Heart left ventricle (tissue), 16 donors: ENCODE data around the gene CCDC170. TPM values are rescaled to one million over a fixed set of nuclear protein-coding genes. Genes with fewer than 3 reads are reported as not detected.
A peak's percentile ranks its signal among the peaks of the same experiment; 100 is the strongest.
"Not testable (repeated sequence)": the region's sequence is repeated elsewhere in the genome, so short reads cannot be mapped to it uniquely, and the experiment has no call there.

Experiments used
- ATAC-seq, 4 donors: fragments of 200-7000 bp; cut with Tn5 transposase; one replicate each; pipeline ENCODE4 v1.9.1; 2020 to 2022; ENCODE audit warnings: moderate library complexity in 4 of 4, mild to moderate bottlenecking in 3 of 4, moderate number of reproducible peaks in 1 of 4
- DNase-seq, 5 donors: peaks; one replicate each; pipeline ENCODE4 v3.0.0-alpha.2; 2020
- H3K27ac ChIP-seq, 12 donors: fragments of 200-600 bp; sonication (generic) in 4 of 12; one replicate each; pipeline versions ENCODE4 v1.5.0 to v1.8.0; 2016 to 2022; ENCODE audit warnings: mild to moderate bottlenecking in 2 of 12
- H3K27me3 ChIP-seq, 9 donors: fragments of 200-600 bp; sonication (generic) in 2 of 9; one replicate each; pipeline versions ENCODE4 v1.5.1 to v1.8.0; 2016 to 2022; ENCODE audit warnings: mild to moderate bottlenecking in 3 of 9
- H3K36me3 ChIP-seq, 9 donors: fragments of 200-600 bp; sonication (generic) in 2 of 9; one replicate each; pipeline versions ENCODE4 v1.5.0 to v1.8.0; 2018 to 2022; ENCODE audit warnings: mild to moderate bottlenecking in 2 of 9
- H3K4me1 ChIP-seq, 12 donors: fragments of 200-600 bp; sonication (generic) in 4 of 12; one replicate each; pipeline versions ENCODE4 v1.5.0 to v1.8.0; 2016 to 2022; ENCODE audit warnings: mild to moderate bottlenecking in 3 of 12
- H3K4me3 ChIP-seq, 12 donors: fragments of 200-600 bp; sonication (generic) in 4 of 12; one replicate each; pipeline versions ENCODE4 v1.5.0 to v1.8.0; 2017 to 2022; ENCODE audit warnings: mild to moderate bottlenecking in 9 of 12, moderate library complexity in 4 of 12
- H3K9me3 ChIP-seq, 12 donors: fragments of 200-600 bp; sonication (generic) in 4 of 12; one replicate each; pipeline versions ENCODE4 v1.5.0 to v1.8.0; 2016 to 2022; ENCODE audit warnings: mild to moderate bottlenecking in 1 of 12
- POLR2A ChIP-seq, 2 donors: fragments of 450-650 bp; IDR thresholded peaks; one replicate each; pipeline ENCODE4 v1.6.1; 2017; ENCODE audit warnings: antibody characterized with exemption in 2 of 2, mild to moderate bottlenecking in 2 of 2, moderate library complexity in 2 of 2
- WGBS, 4 donors: extraction: QIAGEN DNeasy Blood & Tissue Kit in 2 of 4; methylation state at CpG; one replicate each; pipeline versions ENCODE4 v1.1.5 to v1.1.7; 2013 to 2018; 5-methylcytosine and 5-hydroxymethylcytosine counted together
- intact Hi-C, 10 donors: fragments of 100-400 bp; cut with DNase I; formaldehyde crosslinking; loops; one replicate each; pipeline versions ENCODE4 v1.11.1 to v1.14.2; 2022
- long read RNA-seq, 3 donors: library from polyadenylated mRNA; unstranded; transcript quantifications; one replicate each; pipeline ENCODE4 v2.0.0, GENCODE V29; 2020 to 2021
- polyA plus RNA-seq, 2 donors: library from polyadenylated mRNA; stranded (reverse); fragments of 200-250 nt; gene quantifications; one replicate each; pipeline ENCODE4 v1.2.3, GENCODE V29; 2013
- total RNA-seq, 9 donors: library from RNA; depleted of rRNA in 2 of 9; stranded (reverse); fragments of >200 nt in 2 of 9; fragmentation: NEBNext Ultra II Directional in 3 of 9; extraction: Animal tissue kit (Norgen Biotek cat#: 25700) in 3 of 9; gene quantifications; one replicate each; pipeline versions ENCODE4 v1.1.0 to v1.2.4, GENCODE V29; 2016 to 2023
- TF ChIP-seq, protein P1 (sequence below), 12 donors: fragments of 200-600 bp; sonication (generic) in 4 of 12; IDR thresholded peaks; one replicate each; pipeline versions ENCODE4 v1.5.0 to v1.8.0; 2018 to 2022; ENCODE audit warnings: antibody characterized with exemption in 12 of 12, mild to moderate bottlenecking in 5 of 12
- donor health status: ischemic (EF 13 %, LVEDD 7.1; RV severe dilation, severe dysfunction).
- donor health status: healthy with polysubstance abuse.
- donor health status: DM: no; HTN: yes; CAD: no.
- donor health status: DM: no; HTN: no; CAD: no.
- donor health status: ischemic (EF 25% LVEDD 6.9; RV normal size, moderate dysfunction).
- donor health status: ischemic (EF 25% LVEDD 5.7; RV mildly dilated, moderate dysfunction).
- donor health status: healthy.
- donor health status: DM: yes; HTN: yes; CAD: no.
- donor health status: ischemic (EF 35%, LVEDD 5.7; RV mildly dilated, moderate dysfunction).
- donor health status: nonischemic (EF 11% LVEDD 7.7; RV severe dilation, severe dysfunction).
- donor health status: DM: yes; HTN: yes; CAD: no.
- donor health status: PGD.
- donor health status: ischemic (EF 29% LVEDD 5.4; RV normal size, mild dysfunction).
- donor health status: nonischemic (EF 23%, LVEDD 6.1; RV moderate dilation, normal function).

CCDC170 gene
- total RNA-seq (1 to 10 TPM in 2 of 9 donors, under 1 TPM in 7; 0.20 to 4.4 (median 0.33) TPM), polyA plus RNA-seq (under 1 TPM; 0.07 to 0.08 TPM)
- long read RNA-seq, donor 1, result 0 reads
- long read RNA-seq, donor 2, result 0 reads
- long read RNA-seq, donor 3, full-length matches to known transcripts, result 1 of 1 reads
- long read RNA-seq, donor 3, partial matches to known transcripts, result 0 of 1 reads
- long read RNA-seq, donor 3, other reads (novel, unspliced or antisense), result 0 of 1 reads

DNA sequence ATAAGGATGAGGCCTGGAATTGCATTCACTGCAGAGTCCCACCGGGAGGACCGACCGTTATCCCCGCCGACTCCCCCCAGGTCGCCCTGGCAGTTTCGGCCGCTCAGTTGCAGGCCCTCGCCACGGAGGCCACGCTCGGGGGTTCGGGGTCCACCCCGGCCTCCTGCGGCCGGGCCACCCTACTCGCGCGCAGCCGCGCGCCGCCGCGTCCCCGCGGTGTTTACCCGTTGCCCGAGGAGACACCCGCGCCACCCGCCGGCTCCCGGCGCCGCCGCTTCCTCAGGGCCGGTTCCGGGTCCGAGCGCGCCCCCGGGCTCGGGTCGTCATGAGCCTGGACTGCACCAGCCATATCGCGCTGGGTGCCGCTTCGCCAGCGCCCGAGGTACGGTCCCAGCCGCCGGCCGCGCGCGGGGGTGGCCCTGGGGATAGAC is at the start of gene CCDC170:
CCDC170 (plus strand) TSS at position 214 of the 431 bp plus-strand sequence; CDS start at position 326, 112 bp downstream.
- 0 to 1% (median 0%) methylated on average over 16 to 58 of the region's 58 CpGs for WGBS, 4 donors
- peak; percentile 25 to 80 (median 67) for ATAC-seq
- no peaks in the 10 kb centered on the region for H3K9me3 ChIP-seq
- H3K4me1 ChIP-seq, result peaks cover 0 to 31% (median 0%) of the 10 kb centered on the region in 12 donors
- TF ChIP-seq POLR2A (IDR thresholded peaks at IDR 0.05), result no peak
- TF ChIP-seq, protein P1, sequence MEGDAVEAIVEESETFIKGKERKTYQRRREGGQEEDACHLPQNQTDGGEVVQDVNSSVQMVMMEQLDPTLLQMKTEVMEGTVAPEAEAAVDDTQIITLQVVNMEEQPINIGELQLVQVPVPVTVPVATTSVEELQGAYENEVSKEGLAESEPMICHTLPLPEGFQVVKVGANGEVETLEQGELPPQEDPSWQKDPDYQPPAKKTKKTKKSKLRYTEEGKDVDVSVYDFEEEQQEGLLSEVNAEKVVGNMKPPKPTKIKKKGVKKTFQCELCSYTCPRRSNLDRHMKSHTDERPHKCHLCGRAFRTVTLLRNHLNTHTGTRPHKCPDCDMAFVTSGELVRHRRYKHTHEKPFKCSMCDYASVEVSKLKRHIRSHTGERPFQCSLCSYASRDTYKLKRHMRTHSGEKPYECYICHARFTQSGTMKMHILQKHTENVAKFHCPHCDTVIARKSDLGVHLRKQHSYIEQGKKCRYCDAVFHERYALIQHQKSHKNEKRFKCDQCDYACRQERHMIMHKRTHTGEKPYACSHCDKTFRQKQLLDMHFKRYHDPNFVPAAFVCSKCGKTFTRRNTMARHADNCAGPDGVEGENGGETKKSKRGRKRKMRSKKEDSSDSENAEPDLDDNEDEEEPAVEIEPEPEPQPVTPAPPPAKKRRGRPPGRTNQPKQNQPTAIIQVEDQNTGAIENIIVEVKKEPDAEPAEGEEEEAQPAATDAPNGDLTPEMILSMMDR (IDR thresholded peaks at IDR 0.05), result no peak
- peaks cover 0 to 33% (median 8%) of the 10 kb centered on the region in 9 donors for H3K27me3 ChIP-seq
- intact Hi-C loops, result no loop called here
- H3K4me3 ChIP-seq, result peak within 1 kb of the TSS; percentile 12 to 82 (median 66)
- peak; percentile 30 to 79 (median 62) for DNase-seq
- H3K27ac ChIP-seq, result peak within 1 kb of the TSS in 11 of 12 donors; percentile 8 to 88 (median 69)
- no peaks in the 10 kb centered on the region for H3K36me3 ChIP-seq

- Histone ChIP-seq H3K27ac (peak overlapping the region in 10 of 12 donors; percentile 16 to 77 (median 53)), H3K36me3 (peaks cover 0 to 9% (median 0%) of the 10 kb centered on the region in 9 donors), H3K9me3 (no peaks in the 10 kb centered on the region), H3K27me3 (no peaks in the 10 kb centered on the region), H3K4me3 (no peak overlapping the region), H3K4me1 (peaks cover 0 to 35% (median 19%) of the 10 kb centered on the region in 12 donors)
- no peak for TF ChIP-seq POLR2A (IDR thresholded peaks at IDR 0.05)
- TF ChIP-seq, protein P1 (IDR thresholded peaks at IDR 0.05), result no peak
- DNase-seq (no peak), ATAC-seq (peak in 3 of 4 donors; percentile 36 to 47 (median 38))
- WGBS, 4 donors, result 10 to 16% (median 12%) methylated on average over 5 of the region's 5 CpGs
- intact Hi-C loops, result loop anchor here in 2 of 10 donors (5.0 to 10.0 kb wide), 2 partner anchors 51 to 53 kb away; partner anchors contain the start of gene ZBTB2 (in 2 of the 2)
Observed at GRCh38 chr6:151445482-151445881, 48.3 kb upstream of the CCDC170 start.

- intact Hi-C loops, result loop anchor here in 2 of 10 donors (5.0 to 10.0 kb wide), 2 partner anchors 52 to 55 kb away; partner anchors contain the start of gene ZBTB2 (in 2 of the 2)
- Histone ChIP-seq H3K9me3 (no peaks in the 10 kb centered on the region), H3K27me3 (no peaks in the 10 kb centered on the region), H3K27ac (peak overlapping the region in 1 of 12 donors; percentile 58), H3K4me1 (peaks cover 0 to 32% (median 21%) of the 10 kb centered on the region in 12 donors), H3K36me3 (peaks cover 0 to 9% (median 0%) of the 10 kb centered on the region in 9 donors), H3K4me3 (no peak overlapping the region)
- 88 to 93% (median 91%) methylated on average over 4 of the region's 4 CpGs for WGBS, 4 donors
- DNase-seq, result no peak
- TF ChIP-seq, protein P1 (IDR thresholded peaks at IDR 0.05), result no peak
- no peak for ATAC-seq
Observed at GRCh38 chr6:151447237-151447636, 46.6 kb upstream of the CCDC170 start.

DNA sequence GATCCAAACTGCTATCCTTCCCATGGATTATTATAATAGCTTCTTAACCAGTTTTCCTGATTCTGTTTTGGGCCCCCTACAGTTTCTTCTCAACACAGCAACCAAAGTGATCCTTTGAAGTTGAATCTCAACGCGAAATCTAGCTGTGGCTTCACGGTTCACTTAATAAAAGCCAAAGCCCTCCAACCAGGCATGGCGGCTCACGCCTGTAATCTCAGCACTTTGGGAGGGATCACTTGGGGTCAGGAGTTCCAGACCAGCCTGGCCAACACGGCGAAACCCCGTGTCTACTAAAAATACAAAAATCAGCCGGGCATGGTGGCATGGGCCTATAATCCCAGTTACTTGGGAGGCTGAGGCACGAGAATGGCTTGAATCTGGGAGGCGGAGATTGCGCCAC is 45.2 kb upstream of the CCDC170 start:
- H3K4me3 ChIP-seq, result no peak overlapping the region
- H3K9me3 ChIP-seq, result no peaks in the 10 kb centered on the region
- no peak for ATAC-seq
- 92 to 96% (median 95%) methylated on average over 12 of the region's 12 CpGs for WGBS, 4 donors
- no peaks in the 10 kb centered on the region for H3K27me3 ChIP-seq
- TF ChIP-seq, protein P1 (IDR thresholded peaks at IDR 0.05), result no peak
- TF ChIP-seq POLR2A (IDR thresholded peaks at IDR 0.05), result no peak
- intact Hi-C loops, result loop anchor here in 2 of 10 donors (5.0 to 10.0 kb wide), 2 partner anchors 54 to 56 kb away; partner anchors contain the start of gene ZBTB2 (in 2 of the 2)
- H3K4me1 ChIP-seq, result peaks cover 2 to 36% (median 26%) of the 10 kb centered on the region in 12 donors
- no peak for DNase-seq
- peaks cover 0 to 9% (median 0%) of the 10 kb centered on the region in 9 donors for H3K36me3 ChIP-seq
- no peak overlapping the region for H3K27ac ChIP-seq

DNA sequence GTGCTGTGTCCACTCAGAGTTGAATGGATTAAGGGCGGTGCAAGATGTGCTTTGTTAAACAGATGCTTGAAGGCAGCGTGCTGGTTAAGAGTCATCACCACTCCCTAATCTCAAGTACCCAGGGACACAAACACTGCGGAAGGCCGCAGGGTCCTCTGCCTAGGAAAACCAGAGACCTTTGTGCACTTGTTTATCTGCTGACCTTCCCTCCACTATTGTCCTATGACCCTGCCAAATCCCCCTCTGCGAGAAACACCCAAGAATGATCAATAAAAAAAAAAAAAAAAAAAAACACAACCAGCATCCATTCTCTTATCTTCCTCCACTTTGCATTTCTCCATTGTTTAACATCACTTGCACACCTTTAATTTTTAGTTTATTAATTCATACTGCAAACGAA is 42.9 kb upstream of the CCDC170 start:
- intact Hi-C loops, result loop anchor here in 4 of 10 donors (5.0 to 10.0 kb wide), 2 partner anchors 56 to 59 kb away; partner anchors contain the start of gene ZBTB2 (in 4 of the 4)

More for the DNA sequence above, 42.9 kb upstream of the CCDC170 start:
- H3K9me3 ChIP-seq, H3K36me3 ChIP-seq, ATAC-seq, H3K27me3 ChIP-seq, DNase-seq: not testable (repeated sequence)
- 41 to 46% (median 45%) methylated on average over 6 of the region's 6 CpGs for WGBS, 4 donors
- peak overlapping the region in 10 of 12 donors; percentile 60 to 94 (median 84) for H3K4me3 ChIP-seq
- H3K4me1 ChIP-seq, result peaks cover 6 to 37% (median 26%) of the 10 kb centered on the region in 12 donors
- H3K27ac ChIP-seq, result peak overlapping the region in 5 of 12 donors; percentile 78 to 98 (median 93)
